ENCODE results near the gene EVC2. TPM values are rescaled to one million over a fixed set of nuclear protein-coding genes. Genes with fewer than 3 reads are reported as not detected.
A peak's percentile ranks its signal among the peaks of the same experiment; 100 is the strongest.

The EVC2 gene
- total and polyA plus RNA-seq, 9 of the 15 experiments (the other 6 are each of a cell fraction or from before 2014, with no cell fraction given) = 0.03 to 0.55 (median 0.38) TPM; not detected in 1

- TF ChIP-seq, protein P1, sequence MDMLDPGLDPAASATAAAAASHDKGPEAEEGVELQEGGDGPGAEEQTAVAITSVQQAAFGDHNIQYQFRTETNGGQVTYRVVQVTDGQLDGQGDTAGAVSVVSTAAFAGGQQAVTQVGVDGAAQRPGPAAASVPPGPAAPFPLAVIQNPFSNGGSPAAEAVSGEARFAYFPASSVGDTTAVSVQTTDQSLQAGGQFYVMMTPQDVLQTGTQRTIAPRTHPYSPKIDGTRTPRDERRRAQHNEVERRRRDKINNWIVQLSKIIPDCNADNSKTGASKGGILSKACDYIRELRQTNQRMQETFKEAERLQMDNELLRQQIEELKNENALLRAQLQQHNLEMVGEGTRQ (CRISPR knock-in tag; IDR thresholded peaks at IDR 0.05) = peak; percentile 58
- TF ChIP-seq ZNF184 (CRISPR knock-in tag; IDR thresholded peaks at IDR 0.05) = no peak
- peak; percentile 82 for TF ChIP-seq NFIC (IDR thresholded peaks at IDR 0.05)
Observed at GRCh38 chr4:5656415-5656814, 51.9 kb downstream of the EVC2 start (continued).

DNA sequence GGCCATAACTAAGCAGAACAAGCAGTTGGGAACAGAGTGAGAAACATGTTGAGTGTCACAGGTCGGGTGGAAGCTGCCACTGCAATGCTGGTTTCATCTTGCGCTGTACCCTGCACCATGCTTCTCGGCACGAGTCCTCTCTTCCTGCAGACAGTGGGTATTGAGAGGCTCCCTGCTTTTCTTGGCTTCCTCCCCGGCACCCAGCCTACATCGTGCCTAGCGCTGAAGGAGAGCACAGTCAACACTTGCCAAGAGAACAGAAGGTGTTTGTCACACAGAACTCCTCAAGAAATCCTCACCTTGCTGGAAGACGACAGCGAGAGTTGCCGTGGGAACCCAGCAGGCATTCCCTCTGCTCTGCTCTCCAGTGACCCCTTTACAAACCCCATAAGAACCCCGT, 53.6 kb downstream of the EVC2 start:
- Histone ChIP-seq H4K20me1 (replicated peaks; ENCODE audit: control insufficient read depth, insufficient read depth, low read length) (0 out of 2 replicates have a peak, but pooled peaks cover 3% of the 10 kb centered on the region), H3K4me1 (replicated peaks in 1 of 2; ENCODE audit: control insufficient read depth in 2 of 2, insufficient read depth in 2 of 2, low read length in 2 of 2) (no peaks in the 10 kb centered on the region; a peak in 1 of 5 replicates), H2AFZ (ENCODE audit: low read depth, low read length) (no peak overlapping the region), H3K9me3 (replicated peaks; ENCODE audit: control insufficient read depth, insufficient read depth, low read depth, low read length) (no peaks in the 10 kb centered on the region), H3K9ac (ENCODE audit: insufficient read depth in 1 of 2, low read depth in 2 of 2, low read length in 2 of 2) (no peak overlapping the region), H3K36me3 (ENCODE audit: control insufficient read depth, insufficient read depth, low read length) (no peaks in the 10 kb centered on the region), H3K27ac (ENCODE audit: extremely low read depth, low read depth, low read length) (no peak overlapping the region), H3K4me3 (no peak overlapping the region), H3K4me2 (ENCODE audit: insufficient read depth, low read length) (no peak overlapping the region), H3K27me3 (ENCODE audit: control insufficient read depth in 2 of 2, insufficient read depth in 2 of 2, low read length in 2 of 2) (peaks cover 0 to 5% of the 10 kb centered on the region in 2 experiments; a peak in 1 of 5 replicates), H3K9me1 (ENCODE audit: control insufficient read depth, insufficient read depth, low read length) (no peaks in the 10 kb centered on the region), H3K79me2 (ENCODE audit: control insufficient read depth, insufficient read depth, low read length) (no peaks in the 10 kb centered on the region)
- WGBS (ENCODE audit: insufficient coverage, low coverage, missing lambda C conversion rate) = 5% methylated on average over 11 of the region's 11 CpGs
- DNase-seq (ENCODE audit: extremely low read depth in 1 of 4, low spot score in 3 of 4) (no peak), ATAC-seq (no peak), FAIRE-seq (no peak)
- POLR2A ChIA-PET = no interaction called here
- no peak for TF ChIP-seq GTF2E2 (tag; IDR thresholded peaks at IDR 0.05)
- no peak for TF ChIP-seq KLF1 (tag; IDR thresholded peaks at IDR 0.05)
- TF ChIP-seq E2F3 (CRISPR knock-in tag; IDR thresholded peaks at IDR 0.05) = no peak
- TF ChIP-seq MXI1 (IDR thresholded peaks at IDR 0.05; ENCODE audit: low read depth, low read length) = no peak
- TF ChIP-seq SMARCA4 (IDR thresholded peaks at IDR 0.05) = no peak
- no peak for TF ChIP-seq THRB (CRISPR knock-in tag; conservative IDR thresholded peaks at IDR 0.05)
- no peak for TF ChIP-seq FOXA1 (IDR thresholded peaks at IDR 0.05; ENCODE audit: borderline replicate concordance)
- no peak for TF ChIP-seq VEZF1 (CRISPR knock-in tag; IDR thresholded peaks at IDR 0.05)
- TF ChIP-seq ZNF76 (CRISPR knock-in tag; IDR thresholded peaks at IDR 0.05; ENCODE audit: borderline replicate concordance) = no peak
- no peak for TF ChIP-seq TCF3 (CRISPR knock-in tag; IDR thresholded peaks at IDR 0.05)
- TF ChIP-seq, protein P2, sequence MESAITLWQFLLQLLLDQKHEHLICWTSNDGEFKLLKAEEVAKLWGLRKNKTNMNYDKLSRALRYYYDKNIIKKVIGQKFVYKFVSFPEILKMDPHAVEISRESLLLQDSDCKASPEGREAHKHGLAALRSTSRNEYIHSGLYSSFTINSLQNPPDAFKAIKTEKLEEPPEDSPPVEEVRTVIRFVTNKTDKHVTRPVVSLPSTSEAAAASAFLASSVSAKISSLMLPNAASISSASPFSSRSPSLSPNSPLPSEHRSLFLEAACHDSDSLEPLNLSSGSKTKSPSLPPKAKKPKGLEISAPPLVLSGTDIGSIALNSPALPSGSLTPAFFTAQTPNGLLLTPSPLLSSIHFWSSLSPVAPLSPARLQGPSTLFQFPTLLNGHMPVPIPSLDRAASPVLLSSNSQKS (CRISPR knock-in tag; IDR thresholded peaks at IDR 0.05) = no peak
- no peak for TF ChIP-seq TOE1 (IDR thresholded peaks at IDR 0.05; ENCODE audit: borderline replicate concordance)
- no peak for TF ChIP-seq TOE1 (CRISPR knock-in tag; IDR thresholded peaks at IDR 0.05; ENCODE audit: borderline replicate concordance, low read depth)
- TF ChIP-seq ZNF175 (CRISPR knock-in tag; IDR thresholded peaks at IDR 0.05; ENCODE audit: low read depth) = no peak
- CTCF ChIA-PET (ENCODE audit: low intra/inter-chr PET ratio) = no interaction called here
- intact Hi-C loops (cut with micrococcal nuclease) = no loop called here
- no TSS peak for BruUV-seq (replicated peaks)
- in situ Hi-C loops (cut with MboI) = no loop called here
